HepG2 (cell line): ENCODE data around the gene FIBP. TPM values are rescaled to one million over a fixed set of nuclear protein-coding genes. Genes with fewer than 3 reads are reported as not detected.

ENCODE experiments used
- ATAC-seq: fragments of 200-7000 bp; cut with Tn5 transposase; 3 replicates; pipeline ENCODE4 v1.9.1; 2020; ENCODE audit warnings: mild to moderate bottlenecking, moderate library complexity
- BruUV-seq: library from RNA; stranded (reverse); fragments of 400-500 nt; replicated peaks from 2 replicates; lab custom pipeline; 2021; lab: Mats Ljungman, UMichigan
- CTCF ChIA-PET: fragments of 300-600 bp; formaldehyde crosslinking; extraction: SDS; loops from one replicate; lab custom pipeline; 2021; ENCODE audit warnings: low total read pairs, inconsistent platforms, low intra/inter-chr PET ratio; lab: Yijun Ruan, JAX
- POLR2A ChIA-PET: fragments of 350-600 bp; sonication (Branson Sonifier 250); formaldehyde crosslinking; loops from one replicate; lab custom pipeline; 2020; ENCODE audit warnings: antibody characterized with exemption, inconsistent platforms; lab: Yijun Ruan, JAX
- DNase-seq: peaks from one replicate; pipeline ENCODE4 v3.0.0-alpha.2; 2015; ENCODE audit warnings: low spot score
- FAIRE-seq: peaks from 3 replicates; lab custom pipeline; 2011; peaks lifted over from hg19 to GRCh38; lab: Jason Lieb, UNC
- H2AFZ ChIP-seq: one replicate; pipeline ENCODE4 v1.6.1; 2011; ENCODE audit warnings: low read length, inconsistent platforms
- H3K27ac ChIP-seq: fragments of 300-600 bp; 3 replicates; pipeline ENCODE4 v1.8.0; 2011; ENCODE audit warnings: mixed run types, mild to moderate bottlenecking, mixed read lengths, low read length, inconsistent platforms; ENCODE audit not compliant: insufficient read depth; ENCODE audit errors: extremely low read length
- H3K27me3 ChIP-seq, 2 experiments: fragments of 200-600 bp in 1 of 2; 2 replicates in 1 of 2; 3 replicates in 1 of 2; pipeline versions ENCODE4 v1.6.0 to v1.8.0; 2011; ENCODE audit warnings: low read length in 2 of 2, mild to moderate bottlenecking in 2 of 2, moderate library complexity in 2 of 2, inconsistent platforms in 1 of 2; ENCODE audit not compliant: insufficient read depth in 2 of 2, control insufficient read depth in 1 of 2
- H3K36me3 ChIP-seq, 2 experiments: fragments of 200-600 bp in 1 of 2; replicated peaks in 1 of 2; 2 replicates in 1 of 2; 3 replicates in 1 of 2; pipeline versions ENCODE4 v1.5.1 to v1.8.0; 2011; ENCODE audit warnings: low read length in 2 of 2, inconsistent platforms in 1 of 2; ENCODE audit not compliant: insufficient read depth in 2 of 2, control insufficient read depth in 1 of 2
- H3K4me1 ChIP-seq: 2 replicates; pipeline ENCODE4 v1.5.1; 2012; ENCODE audit warnings: low read length, inconsistent platforms; ENCODE audit not compliant: insufficient read depth
- H3K4me2 ChIP-seq: 2 replicates; pipeline ENCODE4 v1.6.0; 2011; ENCODE audit warnings: low read depth, low read length, inconsistent platforms
- H3K4me3 ChIP-seq, 3 experiments: fragments of 200-600 bp in 1 of 3; sonication (generic), shearing (Covaris generic) in 1 of 3; replicated peaks in 1 of 3; 2 replicates each; pipeline ENCODE4 v1.5.1; 2011 to 2016; ENCODE audit warnings: low read length in 3 of 3, inconsistent platforms in 2 of 3, low read depth in 2 of 3, mild to moderate bottlenecking in 2 of 3, control low read depth in 1 of 3, mixed read lengths in 1 of 3; ENCODE audit not compliant: insufficient read depth in 1 of 3
- H3K79me2 ChIP-seq: one replicate; pipeline ENCODE4 v1.6.1; 2011; ENCODE audit warnings: low read length, inconsistent platforms; ENCODE audit not compliant: insufficient read depth
- H3K9ac ChIP-seq: 2 replicates; pipeline ENCODE4 v1.6.0; 2011; ENCODE audit warnings: mild to moderate bottlenecking, low read depth, low read length, inconsistent platforms; ENCODE audit not compliant: insufficient read depth
- H3K9me3 ChIP-seq: 2 replicates; pipeline ENCODE4 v1.5.1; 2012; ENCODE audit warnings: mild to moderate bottlenecking, low read length
- H4K20me1 ChIP-seq: 2 replicates; pipeline ENCODE4 v1.6.0; 2011; ENCODE audit warnings: inconsistent platforms, mild to moderate bottlenecking, low read length, moderate library complexity; ENCODE audit not compliant: insufficient read depth
- AGO1 ChIP-seq: fragments of 200-400 bp; formaldehyde crosslinking; IDR thresholded peaks from 2 replicates; pipeline ENCODE4 v1.6.1; 2017; ENCODE audit warnings: mild to moderate bottlenecking, low read depth, low read length, moderate library complexity; ENCODE audit not compliant: poor library complexity, severe bottlenecking
- AGO2 ChIP-seq: fragments of 200-400 bp; formaldehyde crosslinking; optimal IDR thresholded peaks from 2 replicates; pipeline ENCODE3; 2017; ENCODE audit warnings: mild to moderate bottlenecking, low read depth, low read length, moderate library complexity
- CBX2 ChIP-seq, 2 experiments: fragments of 200-600 bp in 1 of 2; sonication (generic); formaldehyde crosslinking in 1 of 2; IDR thresholded peaks; 2 replicates each; pipeline versions ENCODE4 v1.7.0 to v1.8.1; 2018 to 2022; ENCODE audit warnings: low read depth in 2 of 2, low read length in 1 of 2, mild to moderate bottlenecking in 1 of 2, missing genetic modification reagents in 1 of 2
- CBX5 ChIP-seq: sonication (generic); formaldehyde crosslinking; IDR thresholded peaks from 2 replicates; pipeline ENCODE4 v1.4.0; 2020; ENCODE audit warnings: missing genetic modification reagents, borderline replicate concordance
- CTCF ChIP-seq: sonication (generic); formaldehyde crosslinking; IDR thresholded peaks from 2 replicates; pipeline ENCODE4 v1.5.0; 2020; ENCODE audit warnings: mild to moderate bottlenecking, missing genetic modification reagents, moderate library complexity
- MED13 ChIP-seq: sonication (generic); formaldehyde crosslinking; IDR thresholded peaks from 2 replicates; pipeline ENCODE4 v1.5.0; 2020; ENCODE audit warnings: missing genetic modification reagents
- MEIS2 ChIP-seq: sonication (generic); formaldehyde crosslinking; IDR thresholded peaks from 2 replicates; pipeline ENCODE4 v1.9.0; 2021; ENCODE audit warnings: mild to moderate bottlenecking, missing genetic modification reagents
- PATZ1 ChIP-seq: sonication (generic); formaldehyde crosslinking; IDR thresholded peaks from 2 replicates; pipeline ENCODE4 v1.4.0; 2020; ENCODE audit warnings: missing genetic modification reagents
- PLRG1 ChIP-seq: fragments of 450-650 bp; conservative IDR thresholded peaks from 2 replicates; pipeline ENCODE4 v1.6.1; 2016
- RBFOX2 ChIP-seq: fragments of 200-400 bp; formaldehyde crosslinking; IDR thresholded peaks from 2 replicates; pipeline ENCODE4 v1.6.1; 2017; ENCODE audit warnings: low read depth, mild to moderate bottlenecking, low read length
- RNF2 ChIP-seq: fragments of 450-650 bp; conservative IDR thresholded peaks from 2 replicates; pipeline ENCODE4 v1.6.1; 2016; ENCODE audit warnings: low read depth
- SRF ChIP-seq: IDR thresholded peaks from 2 replicates; pipeline ENCODE4 v1.6.1; 2011; ENCODE audit warnings: mild to moderate bottlenecking, low read depth, low read length, moderate library complexity
- SSRP1 ChIP-seq: IDR thresholded peaks from 2 replicates; pipeline ENCODE4 v1.6.1; 2016; ENCODE audit warnings: control low read depth
- ZMYM2 ChIP-seq: sonication (generic); formaldehyde crosslinking; IDR thresholded peaks from 2 replicates; pipeline ENCODE4 v1.8.0; 2022; ENCODE audit warnings: mild to moderate bottlenecking, missing genetic modification reagents
- ZNF740 ChIP-seq: sonication (generic); formaldehyde crosslinking; IDR thresholded peaks from 2 replicates; pipeline ENCODE4 v1.4.0; 2020; ENCODE audit warnings: missing genetic modification reagents
- ZNF792 ChIP-seq: IDR thresholded peaks from 2 replicates; pipeline ENCODE4 v1.6.1; 2016
- WGBS: methylation state at CpG from one replicate; pipeline ENCODE4 v1.1.6; 2017; ENCODE audit warnings: low lambda C conversion rate; 5-methylcytosine and 5-hydroxymethylcytosine counted together
- in situ Hi-C: cut with HindIII; loops from 2 replicates; pipeline ENCODE4 v1.10.0; 2017; ENCODE audit warnings: low pct_unique_long_range_greater_than_20kb; ENCODE audit not compliant: extremely low pct_ligation_motif_present
- intact Hi-C: fragments of 100-400 bp; cut with micrococcal nuclease; formaldehyde crosslinking; loops from one replicate; pipeline ENCODE4 v1.10.0; 2022; ENCODE audit not compliant: unreplicated experiment
- polyA plus RNA-seq, 8 experiments: library from polyadenylated mRNA; depleted of rRNA in 3 of 8; stranded (reverse) in 7 of 8; unstranded in 1 of 8; fragments of >200 nt; fragmentation: Illumina TruSeq in 4 of 8; extraction: Trizol in 4 of 8; gene quantifications; 2 replicates each; pipeline versions ENCODE4 v1.2.1 to v1.2.3, GENCODE V29; 2011 to 2016; ENCODE audit warnings: low read depth in 4 of 8, missing spikeins in 1 of 8, mixed read lengths in 1 of 8; ENCODE audit not compliant: insufficient read depth in 1 of 8
- total RNA-seq, 5 experiments: library from RNA; depleted of rRNA; stranded (reverse); fragments of >200 nt; fragmentation: Illumina TruSeq; extraction: Trizol; gene quantifications; 2 replicates each; pipeline ENCODE4 v1.2.3, GENCODE V29; 2016; ENCODE audit warnings: low read depth in 1 of 5

FIBP gene
- total and polyA plus RNA-seq, 2 of the 13 experiments (the other 11 are each of a cell fraction or from before 2014, with no cell fraction given), result 42.9 to 62.1 TPM

GRCh38 chr11:65851811-65852507, 36.3 kb downstream of the FIBP start (continued):
- TF ChIP-seq SRF (no peak), MEIS2 (CRISPR knock-in tag) (no peak), RNF2 (no peak), MED13 (CRISPR knock-in tag) (no peak)

GRCh38 chr11:65851083-65851579, 37.1 kb downstream of the FIBP start:
- peaks cover 6% of the 10 kb centered on the region for H3K79me2 ChIP-seq
- FAIRE-seq, result no peak
- H3K4me2 ChIP-seq, result no peak overlapping the region
- H3K27me3 ChIP-seq, result no peaks in the 10 kb centered on the region
- no peak overlapping the region for H3K4me3 ChIP-seq
- 0 out of 2 replicates have a peak, but pooled peaks cover 4% of the 10 kb centered on the region for H3K9me3 ChIP-seq
- ChIA-PET POLR2A (interaction anchor here (0.5 to 4.1 kb wide), 6 partner anchors 9 to 106 kb away, joined by 3 to 20 read pairs (median 5); partner anchors contain the start of genes FIBP and MUS81), CTCF (no interaction called here)
- H2AFZ ChIP-seq, result no peak overlapping the region
- peak; percentile 10 for ATAC-seq
- H4K20me1 ChIP-seq, result peaks cover 35% of the 10 kb centered on the region
- no TSS peak for BruUV-seq
- in situ Hi-C loops, result loop anchor here (10.0 kb wide), 1 partner anchor 296 kb away; the partner anchor contains the start of gene LTBP3
- intact Hi-C loops, result no loop called here
- peaks cover 14 to 32% of the 10 kb centered on the region in 2 experiments for H3K36me3 ChIP-seq
- peaks cover 67% of the 10 kb centered on the region for H3K4me1 ChIP-seq
- DNase-seq, result no peak
- WGBS, result 89% methylated on average over 7 of the region's 14 CpGs
- no peak overlapping the region for H3K27ac ChIP-seq
- no peak overlapping the region for H3K9ac ChIP-seq
- TF ChIP-seq CBX2 (IDR thresholded peaks at IDR 0.05; ENCODE audit: low read depth, low read length) (no peak), CBX2 (CRISPR knock-in tag; IDR thresholded peaks at IDR 0.05; ENCODE audit: low read depth) (no peak), AGO2 (peak; percentile 64), ZNF740 (peak; percentile 55; the same call in 1 of the 2 replicates), CBX5 (CRISPR knock-in tag) (0 out of 2 replicates have a peak, but pooled peaks have one; percentile 18), PATZ1 (no peak), CTCF (peak; percentile 57), SSRP1 (CRISPR knock-in tag) (no peak), AGO1 (peak; percentile 0), PLRG1 (no peak), ZNF792 (CRISPR knock-in tag) (no peak), RBFOX2 (0 out of 2 replicates have a peak, but pooled peaks have one; percentile 2), ZMYM2 (CRISPR knock-in tag) (0 out of 2 replicates have a peak, but pooled peaks have one; percentile 4)
